Vagina (tissue), 2 donors: ENCODE measurements around the gene UTRN. TPM values are rescaled to one million over a fixed set of nuclear protein-coding genes. Genes with fewer than 3 reads are reported as not detected.

Experiments
- DNase-seq, 2 donors: peaks; one replicate each; pipeline ENCODE4 v3.0.0-alpha.2; 2017; ENCODE audit errors: extremely low spot score in 2 of 2
- H3K27ac ChIP-seq: fragments of 200-600 bp; sonication (generic); one replicate; pipeline ENCODE4 v1.5.1; 2019
- H3K27me3 ChIP-seq: fragments of 200-600 bp; sonication (generic); one replicate; pipeline ENCODE4 v1.5.1; 2019
- H3K36me3 ChIP-seq, 2 donors: fragments of 200-600 bp; sonication (generic); one replicate each; pipeline ENCODE4 v1.5.1; 2017 to 2019
- H3K4me1 ChIP-seq: fragments of 200-600 bp; sonication (generic); one replicate; pipeline ENCODE4 v1.5.1; 2019
- H3K4me3 ChIP-seq, 2 donors: fragments of 200-600 bp; sonication (generic); 1 replicate in 1 of 2; 2 replicates in 1 of 2; pipeline ENCODE4 v1.5.1; 2016 to 2019
- H3K9me3 ChIP-seq: fragments of 200-600 bp; sonication (generic); one replicate; pipeline ENCODE4 v1.5.1; 2019
- CTCF ChIP-seq, 3 experiments: fragments of 450-650 bp in 2 of 3; fragments of 200-600 bp in 1 of 3; sonication (generic) in 1 of 3; IDR thresholded peaks; one replicate each; pipeline ENCODE4 v1.5.1; 2017 to 2019; ENCODE audit warnings: antibody characterized with exemption in 3 of 3, mild to moderate bottlenecking in 2 of 3, moderate library complexity in 2 of 3
- POLR2A ChIP-seq, 2 donors: fragments of 450-650 bp; IDR thresholded peaks; one replicate each; pipeline ENCODE4 v1.6.1; 2017; ENCODE audit warnings: antibody characterized with exemption in 2 of 2, mild to moderate bottlenecking in 2 of 2, moderate library complexity in 2 of 2
- POLR2AphosphoS5 ChIP-seq, 2 donors: sonication (generic); formaldehyde crosslinking; IDR thresholded peaks; one replicate each; pipeline ENCODE4 v1.9.0; 2017; ENCODE audit warnings: antibody characterized with exemption in 2 of 2, mild to moderate bottlenecking in 2 of 2, low read depth in 1 of 2; ENCODE audit not compliant: insufficient read depth in 1 of 2
- intact Hi-C: fragments of 100-400 bp; cut with DNase I; formaldehyde crosslinking; loops from one replicate; pipeline ENCODE4 v1.15.1; 2023
- total RNA-seq: library from RNA; depleted of rRNA; stranded (reverse); fragments of >200 nt; gene quantifications from one replicate; pipeline ENCODE4 v1.2.3, GENCODE V29; 2016

Gene UTRN
- total RNA-seq, 1 donor from 2014 or later: 160 TPM

DNA sequence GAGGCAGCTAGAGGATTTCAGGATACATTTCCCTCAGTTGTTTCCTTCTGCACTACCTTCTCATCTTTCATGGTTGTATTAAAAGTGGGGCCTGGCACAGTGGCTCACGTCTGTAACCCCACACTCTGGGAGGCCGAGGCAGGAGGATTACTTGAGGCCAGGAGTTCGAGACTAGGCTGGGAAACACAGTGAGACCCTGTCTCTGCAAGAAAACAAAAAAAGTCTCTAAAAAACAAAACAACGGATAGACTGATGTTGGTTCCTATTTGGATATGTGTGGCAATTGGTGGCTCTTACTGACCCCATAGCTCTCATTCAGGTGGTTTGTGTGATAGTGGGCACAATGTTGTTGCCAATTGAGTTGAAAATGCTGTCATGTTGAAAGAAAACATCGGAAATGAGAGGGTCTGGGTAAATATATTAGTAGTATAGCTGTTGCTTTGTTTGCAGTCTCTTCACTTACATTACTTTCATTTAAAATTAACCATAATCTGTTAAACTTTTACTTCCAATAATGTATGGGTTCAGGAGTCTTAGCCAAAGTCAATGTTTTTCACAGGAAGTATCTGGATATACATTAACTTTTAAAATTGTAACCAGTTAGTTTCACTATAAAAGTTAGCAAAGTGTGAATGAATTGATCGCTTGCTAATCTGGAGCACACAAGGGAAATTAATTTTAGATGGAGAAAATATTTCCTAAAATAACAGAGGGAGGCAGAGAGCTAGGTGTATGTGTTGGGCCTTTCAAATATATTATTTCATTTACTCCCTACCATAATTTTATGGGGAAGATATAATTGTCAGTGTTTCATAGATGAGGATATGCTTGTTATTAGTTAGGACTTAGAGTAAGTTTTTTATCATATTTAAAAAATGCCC, 31.1 kb downstream of the UTRN start:
- no peaks in the 10 kb centered on the region for H3K36me3 ChIP-seq
- intact Hi-C loops: no loop called here
- no peak for DNase-seq
- TF ChIP-seq CTCF (IDR thresholded peaks at IDR 0.05): no peak
- TF ChIP-seq POLR2AphosphoS5 (IDR thresholded peaks at IDR 0.05; ENCODE audit: insufficient read depth in 1 of 2, low read depth in 1 of 2): no peak
- TF ChIP-seq POLR2A (IDR thresholded peaks at IDR 0.05): no peak
- peaks cover 27% of the 10 kb centered on the region for H3K4me1 ChIP-seq
- no peak overlapping the region for H3K4me3 ChIP-seq
- no peaks in the 10 kb centered on the region for H3K9me3 ChIP-seq
- no peak overlapping the region for H3K27ac ChIP-seq
- no peaks in the 10 kb centered on the region for H3K27me3 ChIP-seq

DNA sequence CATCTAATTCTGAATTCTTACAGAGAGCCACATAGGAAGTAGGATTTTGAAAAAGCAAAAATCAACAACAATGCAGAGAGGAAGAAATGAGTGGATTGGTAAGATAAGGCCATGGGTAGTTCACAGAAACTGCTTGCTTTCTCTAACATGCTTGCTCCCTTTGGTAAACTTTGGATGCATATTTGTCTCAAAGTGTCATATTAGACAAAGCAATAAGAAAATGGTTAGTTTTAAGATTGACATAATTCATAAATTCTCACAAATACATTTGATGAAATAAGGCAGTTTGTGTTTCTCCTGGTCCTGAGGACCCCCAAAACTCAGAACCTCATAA, 31.7 kb downstream of the UTRN start:
- Histone ChIP-seq H3K9me3 (no peaks in the 10 kb centered on the region), H3K4me1 (peaks cover 25% of the 10 kb centered on the region), H3K27ac (no peak overlapping the region), H3K36me3 (no peaks in the 10 kb centered on the region), H3K4me3 (no peak overlapping the region), H3K27me3 (no peaks in the 10 kb centered on the region)
- intact Hi-C loops: no loop called here
- TF ChIP-seq POLR2A (IDR thresholded peaks at IDR 0.05): no peak
- no peak for TF ChIP-seq CTCF (IDR thresholded peaks at IDR 0.05)
- TF ChIP-seq POLR2AphosphoS5 (IDR thresholded peaks at IDR 0.05; ENCODE audit: insufficient read depth in 1 of 2, low read depth in 1 of 2): no peak
- no peak for DNase-seq

GRCh38 chr6:144317736-144318135, 32.6 kb downstream of the UTRN start:
- intact Hi-C loops: no loop called here
- no peak for TF ChIP-seq POLR2AphosphoS5 (IDR thresholded peaks at IDR 0.05; ENCODE audit: insufficient read depth in 1 of 2, low read depth in 1 of 2)
- TF ChIP-seq CTCF (IDR thresholded peaks at IDR 0.05): no peak
- TF ChIP-seq POLR2A (IDR thresholded peaks at IDR 0.05): no peak
- DNase-seq: no peak
- Histone ChIP-seq H3K27ac (no peak overlapping the region), H3K4me1 (peaks cover 30% of the 10 kb centered on the region), H3K4me3 (no peak overlapping the region), H3K9me3 (no peaks in the 10 kb centered on the region), H3K27me3 (no peaks in the 10 kb centered on the region), H3K36me3 (no peaks in the 10 kb centered on the region)

DNA sequence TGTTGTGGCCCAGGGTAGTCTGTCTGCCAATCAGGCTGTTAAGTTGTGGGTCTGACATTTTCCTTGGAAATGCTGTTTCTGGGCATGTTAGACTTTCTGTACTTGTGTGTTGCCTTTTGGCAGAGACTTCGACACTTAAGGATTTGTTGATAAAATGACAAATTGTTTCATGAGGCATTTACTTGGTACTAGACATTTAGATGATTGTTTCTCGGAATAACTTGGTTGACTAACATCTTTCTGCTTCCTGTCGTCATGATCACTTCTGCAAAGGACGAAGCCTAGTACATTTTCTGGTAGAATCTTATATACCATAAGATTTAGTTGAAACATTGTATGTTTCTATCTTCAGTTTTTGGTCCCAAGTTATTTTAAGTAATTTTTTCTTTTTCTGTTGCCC, 34.1 kb downstream of the UTRN start:
- intact Hi-C loops: no loop called here
- Histone ChIP-seq H3K9me3 (no peaks in the 10 kb centered on the region), H3K4me1 (peaks cover 19% of the 10 kb centered on the region), H3K27ac (no peak overlapping the region), H3K27me3 (no peaks in the 10 kb centered on the region), H3K4me3 (no peak overlapping the region), H3K36me3 (no peaks in the 10 kb centered on the region)
- no peak for TF ChIP-seq POLR2A (IDR thresholded peaks at IDR 0.05)
- TF ChIP-seq CTCF (IDR thresholded peaks at IDR 0.05): no peak
- TF ChIP-seq POLR2AphosphoS5 (IDR thresholded peaks at IDR 0.05; ENCODE audit: insufficient read depth in 1 of 2, low read depth in 1 of 2): no peak
- DNase-seq: no peak

DNA sequence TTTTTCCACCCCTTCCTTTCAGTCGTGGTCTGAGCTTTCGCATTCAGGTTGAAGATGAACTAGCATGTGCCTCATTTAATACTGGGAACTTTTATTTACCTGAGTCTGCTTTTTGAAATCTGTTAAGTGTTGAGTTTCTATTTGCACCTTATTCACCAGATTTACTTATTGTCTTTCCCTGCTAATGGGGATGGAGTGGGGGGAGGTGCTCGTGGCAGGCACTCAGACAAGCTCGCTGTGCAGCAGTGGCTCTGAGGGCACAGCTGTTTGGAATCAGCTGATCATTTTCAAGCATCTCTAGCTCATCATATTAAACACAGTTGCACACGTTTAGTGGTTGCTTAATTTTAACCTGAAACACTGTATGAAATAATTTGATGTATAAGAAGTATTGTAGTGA, 35.6 kb downstream of the UTRN start:
- no peak for DNase-seq
- H3K27me3 ChIP-seq: no peaks in the 10 kb centered on the region
- H3K9me3 ChIP-seq: no peaks in the 10 kb centered on the region
- intact Hi-C loops: no loop called here
- H3K36me3 ChIP-seq: no peaks in the 10 kb centered on the region
- TF ChIP-seq CTCF (IDR thresholded peaks at IDR 0.05) (no peak), POLR2AphosphoS5 (IDR thresholded peaks at IDR 0.05; ENCODE audit: insufficient read depth in 1 of 2, low read depth in 1 of 2) (no peak), POLR2A (IDR thresholded peaks at IDR 0.05) (no peak)
- peaks cover 11% of the 10 kb centered on the region for H3K4me1 ChIP-seq
- H3K27ac ChIP-seq: no peak overlapping the region
- no peak overlapping the region for H3K4me3 ChIP-seq
